ENCODE results near the gene REEP1. TPM values are rescaled to one million over a fixed set of nuclear protein-coding genes. Genes with fewer than 3 reads are reported as not detected.
A peak's percentile ranks its signal among the peaks of the same experiment; 100 is the strongest.

The REEP1 gene
- total RNA-seq, 4 donors from 2014 or later: 0.34 to 5.2 (median 2.4) TPM

DNA sequence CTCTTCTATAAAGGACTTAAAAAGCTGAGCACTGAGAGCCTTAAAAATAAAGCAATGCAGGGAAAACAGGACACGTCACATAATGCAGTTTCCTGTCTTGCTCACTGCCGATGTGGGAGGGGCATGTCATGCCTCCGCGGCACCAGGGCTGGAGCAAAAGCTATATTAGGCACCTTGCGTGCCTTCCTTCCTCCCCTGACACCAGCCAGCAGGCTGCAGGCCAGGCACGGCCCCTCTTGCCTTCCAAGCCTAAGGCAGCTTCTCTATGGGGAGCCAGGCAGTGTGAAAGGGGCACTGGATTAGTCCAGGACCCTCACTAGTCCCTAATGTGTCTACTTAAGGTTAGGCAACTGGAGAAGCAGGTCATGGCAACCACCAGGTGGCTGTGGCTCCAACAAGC lies 111.8 kb downstream of the REEP1 start:
- peak overlapping the region; percentile 56 for H3K27ac ChIP-seq
- no peak for DNase-seq (ENCODE audit: low spot score in 2 of 2)
- no peak for TF ChIP-seq EP300 (IDR thresholded peaks at IDR 0.05)
- TF ChIP-seq POLR2AphosphoS5 (IDR thresholded peaks at IDR 0.05): no peak
- TF ChIP-seq POLR2A (IDR thresholded peaks at IDR 0.05): no peak
- TF ChIP-seq, protein P1, sequence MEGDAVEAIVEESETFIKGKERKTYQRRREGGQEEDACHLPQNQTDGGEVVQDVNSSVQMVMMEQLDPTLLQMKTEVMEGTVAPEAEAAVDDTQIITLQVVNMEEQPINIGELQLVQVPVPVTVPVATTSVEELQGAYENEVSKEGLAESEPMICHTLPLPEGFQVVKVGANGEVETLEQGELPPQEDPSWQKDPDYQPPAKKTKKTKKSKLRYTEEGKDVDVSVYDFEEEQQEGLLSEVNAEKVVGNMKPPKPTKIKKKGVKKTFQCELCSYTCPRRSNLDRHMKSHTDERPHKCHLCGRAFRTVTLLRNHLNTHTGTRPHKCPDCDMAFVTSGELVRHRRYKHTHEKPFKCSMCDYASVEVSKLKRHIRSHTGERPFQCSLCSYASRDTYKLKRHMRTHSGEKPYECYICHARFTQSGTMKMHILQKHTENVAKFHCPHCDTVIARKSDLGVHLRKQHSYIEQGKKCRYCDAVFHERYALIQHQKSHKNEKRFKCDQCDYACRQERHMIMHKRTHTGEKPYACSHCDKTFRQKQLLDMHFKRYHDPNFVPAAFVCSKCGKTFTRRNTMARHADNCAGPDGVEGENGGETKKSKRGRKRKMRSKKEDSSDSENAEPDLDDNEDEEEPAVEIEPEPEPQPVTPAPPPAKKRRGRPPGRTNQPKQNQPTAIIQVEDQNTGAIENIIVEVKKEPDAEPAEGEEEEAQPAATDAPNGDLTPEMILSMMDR (IDR thresholded peaks at IDR 0.05): no peak
- peaks cover 39% of the 10 kb centered on the region for H3K4me1 ChIP-seq
- WGBS: 42% methylated on average over 5 of the region's 6 CpGs
- H3K9me3 ChIP-seq: no peaks in the 10 kb centered on the region
- no peaks in the 10 kb centered on the region for H3K27me3 ChIP-seq
- no peak overlapping the region for H3K4me3 ChIP-seq
- no peaks in the 10 kb centered on the region for H3K36me3 ChIP-seq

DNA sequence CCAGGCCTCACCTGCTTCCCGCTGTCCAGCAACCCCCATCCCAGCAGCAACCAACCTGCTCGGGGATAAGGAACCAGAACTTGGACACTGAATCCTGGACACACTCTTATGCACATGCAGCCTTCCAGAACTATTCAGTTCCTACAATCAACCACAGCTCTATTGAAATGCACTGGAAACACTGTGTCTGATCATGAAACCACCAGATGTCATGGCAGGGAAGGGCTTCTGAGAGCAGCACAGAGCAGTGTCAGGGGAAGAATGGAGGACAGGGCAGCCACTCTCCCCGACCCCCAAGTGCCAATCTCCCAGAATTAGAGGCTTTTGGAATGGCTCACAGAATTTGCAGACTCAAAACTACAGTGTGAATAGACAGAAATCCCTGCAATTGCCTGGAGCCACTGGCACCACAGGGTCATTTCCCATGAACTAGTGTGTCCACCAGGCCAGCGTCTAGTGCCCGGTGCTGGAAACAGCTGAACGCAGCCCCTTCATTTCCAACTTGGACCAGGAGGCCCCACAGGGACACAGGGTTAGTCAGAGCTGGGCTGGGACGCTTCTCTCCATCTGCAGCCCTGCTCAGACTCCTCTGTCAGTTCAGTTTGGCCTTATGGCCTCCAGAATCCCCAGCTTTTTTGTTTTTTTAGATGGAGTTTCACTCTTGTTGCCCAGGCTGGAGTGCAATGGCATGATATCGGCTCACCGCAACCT lies 112.6 kb downstream of the REEP1 start:
- DNase-seq (ENCODE audit: low spot score in 2 of 2): no peak
- TF ChIP-seq EP300 (IDR thresholded peaks at IDR 0.05) (no peak), POLR2A (IDR thresholded peaks at IDR 0.05) (no peak), POLR2AphosphoS5 (IDR thresholded peaks at IDR 0.05) (no peak)
- TF ChIP-seq, protein P1 (IDR thresholded peaks at IDR 0.05): no peak
- H3K4me3 ChIP-seq: no peak overlapping the region
- H3K4me1 ChIP-seq: peaks cover 39% of the 10 kb centered on the region
- H3K9me3 ChIP-seq: no peaks in the 10 kb centered on the region
- H3K27ac ChIP-seq: peak overlapping the region; percentile 56
- H3K27me3 ChIP-seq: no peaks in the 10 kb centered on the region
- no peaks in the 10 kb centered on the region for H3K36me3 ChIP-seq
- WGBS: 72% methylated on average over 8 of the region's 9 CpGs

DNA sequence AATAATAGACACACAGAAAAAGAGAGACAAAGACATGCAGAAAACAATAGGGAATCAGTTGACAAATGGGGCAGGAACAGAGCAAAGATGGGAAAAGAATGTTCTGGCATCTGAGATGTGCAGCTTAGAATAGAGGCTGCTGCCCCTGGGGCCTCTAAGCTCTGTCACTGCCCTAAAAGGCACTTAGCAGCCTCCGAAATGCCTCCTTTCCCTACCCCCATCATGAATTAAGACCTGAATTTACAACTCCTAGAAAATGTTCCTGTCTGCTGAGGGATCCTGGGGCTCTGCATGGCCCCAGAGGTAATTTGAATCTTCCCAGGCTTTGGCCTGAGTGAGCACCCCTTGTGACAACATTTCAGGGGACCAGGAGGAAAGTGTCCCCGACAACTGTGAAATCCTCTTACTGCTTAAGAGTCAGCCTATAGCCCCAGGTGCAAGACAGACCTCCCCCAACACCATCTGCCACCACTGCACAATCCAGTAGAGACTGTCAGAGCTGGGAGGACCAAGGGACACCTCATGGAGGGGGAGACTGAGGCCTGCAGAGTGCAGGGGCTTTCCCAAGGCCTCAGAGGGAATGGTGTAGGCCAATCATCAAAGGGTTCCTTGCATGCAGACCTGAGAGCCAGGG lies 113.4 kb downstream of the REEP1 start:
- Histone ChIP-seq H3K4me1 (peaks cover 39% of the 10 kb centered on the region), H3K27me3 (no peaks in the 10 kb centered on the region), H3K9me3 (no peaks in the 10 kb centered on the region), H3K4me3 (no peak overlapping the region), H3K27ac (no peak overlapping the region), H3K36me3 (no peaks in the 10 kb centered on the region)
- WGBS: 96% methylated on average over 2 of the region's 2 CpGs
- DNase-seq (ENCODE audit: low spot score in 2 of 2): no peak
- TF ChIP-seq, protein P1 (IDR thresholded peaks at IDR 0.05): no peak
- TF ChIP-seq POLR2AphosphoS5 (IDR thresholded peaks at IDR 0.05): no peak
- TF ChIP-seq POLR2A (IDR thresholded peaks at IDR 0.05): no peak
- no peak for TF ChIP-seq EP300 (IDR thresholded peaks at IDR 0.05)

DNA sequence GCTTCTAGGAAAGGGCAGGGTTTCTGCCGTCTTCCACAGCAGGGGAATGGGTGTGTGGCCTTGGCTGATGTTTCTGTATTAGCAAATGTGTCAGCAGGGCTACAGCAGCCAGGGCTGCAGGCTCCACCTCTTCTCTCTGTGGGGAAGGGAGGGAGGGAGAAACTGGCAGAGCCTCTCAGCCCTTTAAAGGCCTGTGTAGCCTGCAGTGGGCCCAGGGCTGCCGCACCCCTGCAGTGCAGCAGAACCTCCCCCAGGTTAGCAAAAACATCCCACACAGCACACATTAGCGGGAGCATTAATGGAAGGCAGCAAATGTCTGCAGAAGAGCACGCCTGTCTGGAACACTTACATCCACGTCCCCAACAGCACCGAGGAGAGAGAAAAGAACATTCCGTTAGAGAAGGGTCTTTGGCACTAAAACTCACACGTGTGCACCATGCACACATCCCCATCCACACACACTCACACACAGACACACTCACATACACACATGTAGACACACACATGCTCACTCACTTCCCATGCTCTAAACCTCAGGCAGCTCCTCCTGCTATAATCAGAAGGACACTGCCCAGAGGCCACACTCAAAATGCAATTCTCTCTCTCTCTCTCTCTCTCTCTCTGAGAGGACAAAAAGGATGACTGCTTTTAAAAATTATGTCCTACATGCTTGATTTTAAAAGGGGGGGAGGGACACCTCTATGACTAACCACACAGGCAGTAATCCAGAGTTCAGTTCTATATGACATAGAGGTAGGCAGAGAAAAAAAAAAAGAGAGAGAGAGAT lies 114.1 kb downstream of the REEP1 start:
- TF ChIP-seq POLR2A (IDR thresholded peaks at IDR 0.05): no peak
- no peak for TF ChIP-seq EP300 (IDR thresholded peaks at IDR 0.05)
- TF ChIP-seq, protein P1 (IDR thresholded peaks at IDR 0.05): no peak
- no peak for TF ChIP-seq POLR2AphosphoS5 (IDR thresholded peaks at IDR 0.05)
- no peak for DNase-seq (ENCODE audit: low spot score in 2 of 2)
- WGBS: 31% methylated on average over 7 of the region's 8 CpGs
- Histone ChIP-seq H3K27me3 (no peaks in the 10 kb centered on the region), H3K36me3 (no peaks in the 10 kb centered on the region), H3K27ac (no peak overlapping the region), H3K4me1 (peaks cover 39% of the 10 kb centered on the region), H3K4me3 (no peak overlapping the region), H3K9me3 (no peaks in the 10 kb centered on the region)

Measured in suprapubic skin (tissue), 4 donors.